NCI-H524 (cell line): ENCODE data around the gene PLEKHG2.
A peak's percentile ranks its signal among the peaks of the same experiment; 100 is the strongest.
"Not testable (repeated sequence)": the region's sequence is repeated elsewhere in the genome, so short reads cannot be mapped to it uniquely, and the experiment has no call there.

ENCODE experiments used
- DNase-seq, 2 experiments: peaks; one replicate each; lab custom pipeline; 2025; lab: John Stamatoyannopoulos, UW

The PLEKHG2 gene

GRCh38 chr19:39448271-39448670, 35.8 kb downstream of the PLEKHG2 start:
- DNase-seq = no peak

- no peak for DNase-seq
Measured at GRCh38 chr19:39449116-39449797, 36.8 kb downstream of the PLEKHG2 start.

- DNase-seq = not testable (repeated sequence)
Measured at GRCh38 chr19:39451257-39451656, 38.8 kb downstream of the PLEKHG2 start.

- no peak for DNase-seq
Measured at GRCh38 chr19:39463403-39463802, 50.9 kb downstream of the PLEKHG2 start.

- no peak for DNase-seq
Measured at GRCh38 chr19:39465956-39466747, 53.7 kb downstream of the PLEKHG2 start.

GRCh38 chr19:39467941-39468340, 55.5 kb downstream of the PLEKHG2 start:
- no peak for DNase-seq

GRCh38 chr19:39469036-39469435, 56.6 kb downstream of the PLEKHG2 start:
- no peak for DNase-seq

- DNase-seq = no peak
Measured at GRCh38 chr19:39469567-39469966, 57.1 kb downstream of the PLEKHG2 start.

- DNase-seq = no peak
Measured at GRCh38 chr19:39470724-39471339, 58.4 kb downstream of the PLEKHG2 start.

GRCh38 chr19:39471756-39472536, 59.5 kb downstream of the PLEKHG2 start:
- DNase-seq = no peak

- no peak for DNase-seq
Measured at GRCh38 chr19:39472746-39473442, 60.4 kb downstream of the PLEKHG2 start.

GRCh38 chr19:39473443-39473960, 61.0 kb downstream of the PLEKHG2 start:
- DNase-seq = no peak

GRCh38 chr19:39474139-39474620, 61.7 kb downstream of the PLEKHG2 start:
- peak; percentile 42 to 63 for DNase-seq

- DNase-seq = no peak
Measured at GRCh38 chr19:39475748-39476147, 63.3 kb downstream of the PLEKHG2 start.
